NCI-H748 treated with DMSO at 0.1 percent for 48 hours (cell line): ENCODE measurements around the gene TSPAN33.
"Not testable (repeated sequence)": the region's sequence is repeated elsewhere in the genome, so short reads cannot be mapped to it uniquely, and the experiment has no call there.

Experiments
- DNase-seq: peaks from one replicate; lab custom pipeline; 2025; lab: John Stamatoyannopoulos, UW

The TSPAN33 gene

GRCh38 chr7:129209067-129209926 lies 64.8 kb downstream of the TSPAN33 start:
- no peak for DNase-seq

- no peak for DNase-seq
Measured at GRCh38 chr7:129210256-129210988, 65.9 kb downstream of the TSPAN33 start.

- DNase-seq = no peak
Measured at GRCh38 chr7:129210989-129211312, 66.4 kb downstream of the TSPAN33 start.

GRCh38 chr7:129212126-129212525 lies 67.6 kb downstream of the TSPAN33 start:
- no peak for DNase-seq

GRCh38 chr7:129212596-129212995 lies 68.1 kb downstream of the TSPAN33 start:
- DNase-seq = no peak

- peak; percentile 23 for DNase-seq
Measured at GRCh38 chr7:129213828-129214227, 69.3 kb downstream of the TSPAN33 start.

GRCh38 chr7:129215691-129216090 lies 71.2 kb downstream of the TSPAN33 start:
- DNase-seq = not testable (repeated sequence)

- not testable (repeated sequence) for DNase-seq
Measured at GRCh38 chr7:129216101-129216715, 71.7 kb downstream of the TSPAN33 start.

GRCh38 chr7:129216821-129217416 lies 72.4 kb downstream of the TSPAN33 start:
- not testable (repeated sequence) for DNase-seq

- DNase-seq = peak; percentile 87
Measured at GRCh38 chr7:129218514-129219062, 74.1 kb downstream of the TSPAN33 start.

GRCh38 chr7:129219166-129219565 lies 74.7 kb downstream of the TSPAN33 start:
- not testable (repeated sequence) for DNase-seq
